ENCODE measurements around the gene GABRG3.

Gene GABRG3

DNA sequence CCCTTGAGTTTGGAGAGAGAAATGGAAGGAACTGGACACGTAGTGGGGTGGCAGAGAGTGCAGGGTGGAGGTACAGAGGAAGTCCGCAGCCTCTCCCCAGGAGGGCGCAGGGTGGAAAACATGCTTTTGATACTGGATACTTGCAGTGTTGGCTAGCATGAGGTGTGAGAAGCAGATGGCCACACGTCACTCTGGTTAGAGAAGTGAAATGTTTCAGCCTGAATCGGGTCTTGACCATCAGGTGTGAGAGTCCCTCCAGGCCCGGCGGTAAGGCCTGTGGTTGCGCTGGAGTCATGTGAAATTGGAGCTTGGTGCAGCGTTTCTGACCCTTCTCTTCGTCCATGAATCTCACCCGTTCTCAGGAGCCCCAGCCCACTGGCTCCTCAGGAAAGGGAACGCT lies 93.1 kb downstream of the GABRG3 start:
- Histone ChIP-seq H3K27ac (no peak overlapping the region), H3K36me3 (replicated peaks) (no peaks in the 10 kb centered on the region), H3K27me3 (replicated peaks) (no peaks in the 10 kb centered on the region), H3K4me3 (ENCODE audit: low read depth, low read length) (no peak overlapping the region)
- in situ Hi-C loops (cut with HindIII; ENCODE audit: low pct_ligation_motif_present, low sequenced_read_pairs) = no loop called here
- DNase-seq = no peak
- TF ChIP-seq, protein P1, sequence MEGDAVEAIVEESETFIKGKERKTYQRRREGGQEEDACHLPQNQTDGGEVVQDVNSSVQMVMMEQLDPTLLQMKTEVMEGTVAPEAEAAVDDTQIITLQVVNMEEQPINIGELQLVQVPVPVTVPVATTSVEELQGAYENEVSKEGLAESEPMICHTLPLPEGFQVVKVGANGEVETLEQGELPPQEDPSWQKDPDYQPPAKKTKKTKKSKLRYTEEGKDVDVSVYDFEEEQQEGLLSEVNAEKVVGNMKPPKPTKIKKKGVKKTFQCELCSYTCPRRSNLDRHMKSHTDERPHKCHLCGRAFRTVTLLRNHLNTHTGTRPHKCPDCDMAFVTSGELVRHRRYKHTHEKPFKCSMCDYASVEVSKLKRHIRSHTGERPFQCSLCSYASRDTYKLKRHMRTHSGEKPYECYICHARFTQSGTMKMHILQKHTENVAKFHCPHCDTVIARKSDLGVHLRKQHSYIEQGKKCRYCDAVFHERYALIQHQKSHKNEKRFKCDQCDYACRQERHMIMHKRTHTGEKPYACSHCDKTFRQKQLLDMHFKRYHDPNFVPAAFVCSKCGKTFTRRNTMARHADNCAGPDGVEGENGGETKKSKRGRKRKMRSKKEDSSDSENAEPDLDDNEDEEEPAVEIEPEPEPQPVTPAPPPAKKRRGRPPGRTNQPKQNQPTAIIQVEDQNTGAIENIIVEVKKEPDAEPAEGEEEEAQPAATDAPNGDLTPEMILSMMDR (IDR thresholded peaks at IDR 0.05; ENCODE audit: low read depth, low read length, missing control alignments) = no peak

DNA sequence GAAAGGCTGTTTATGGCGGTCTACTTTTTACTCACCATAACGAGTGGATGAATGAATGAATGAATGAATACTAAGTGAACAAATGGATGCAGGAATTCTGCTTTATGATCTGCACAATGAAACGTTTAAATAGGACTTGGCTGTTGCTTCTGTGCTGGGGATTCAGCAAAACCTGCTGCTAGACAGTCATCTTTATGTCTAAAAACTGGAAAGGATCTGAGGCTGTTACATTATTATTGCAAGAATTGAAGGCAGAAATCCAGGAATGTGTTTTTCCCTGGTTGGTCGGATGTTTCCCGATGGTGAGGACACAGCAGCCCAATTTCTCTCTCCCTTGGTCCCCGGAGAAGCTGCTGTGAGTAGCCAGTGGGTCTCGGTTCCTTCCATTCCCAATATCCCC lies 94.2 kb downstream of the GABRG3 start:
- H3K36me3 ChIP-seq (replicated peaks) = no peaks in the 10 kb centered on the region
- TF ChIP-seq, protein P1 (IDR thresholded peaks at IDR 0.05; ENCODE audit: low read depth, low read length, missing control alignments) = no peak
- no peak overlapping the region for H3K4me3 ChIP-seq (ENCODE audit: low read depth, low read length)
- no peaks in the 10 kb centered on the region for H3K27me3 ChIP-seq (replicated peaks)
- no peak for DNase-seq
- in situ Hi-C loops (cut with HindIII; ENCODE audit: low pct_ligation_motif_present, low sequenced_read_pairs) = no loop called here
- no peak overlapping the region for H3K27ac ChIP-seq

DNA sequence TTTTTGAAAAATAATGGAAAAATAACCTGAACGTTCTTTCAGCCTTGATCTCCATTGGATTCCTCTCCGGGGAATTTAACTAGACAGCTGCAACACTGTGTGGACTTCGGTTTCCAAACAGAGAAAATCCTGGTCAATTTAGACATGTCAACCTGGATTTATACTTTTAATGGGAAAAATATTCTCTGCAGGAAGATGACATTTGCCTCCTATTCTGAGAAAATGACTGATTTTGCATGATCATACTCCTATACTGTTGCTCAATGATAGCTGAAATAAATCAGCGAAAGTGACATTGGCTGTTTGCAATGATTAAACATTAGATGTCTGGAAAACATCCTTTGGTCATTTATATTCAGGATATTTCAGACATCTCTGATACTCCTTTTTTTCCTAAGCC lies 94.8 kb downstream of the GABRG3 start:
- Histone ChIP-seq H3K36me3 (replicated peaks) (no peaks in the 10 kb centered on the region), H3K27ac (no peak overlapping the region), H3K4me3 (ENCODE audit: low read depth, low read length) (no peak overlapping the region), H3K27me3 (replicated peaks) (no peaks in the 10 kb centered on the region)
- no peak for DNase-seq
- in situ Hi-C loops (cut with HindIII; ENCODE audit: low pct_ligation_motif_present, low sequenced_read_pairs) = no loop called here
- TF ChIP-seq, protein P1 (IDR thresholded peaks at IDR 0.05; ENCODE audit: low read depth, low read length, missing control alignments) = no peak

DNA sequence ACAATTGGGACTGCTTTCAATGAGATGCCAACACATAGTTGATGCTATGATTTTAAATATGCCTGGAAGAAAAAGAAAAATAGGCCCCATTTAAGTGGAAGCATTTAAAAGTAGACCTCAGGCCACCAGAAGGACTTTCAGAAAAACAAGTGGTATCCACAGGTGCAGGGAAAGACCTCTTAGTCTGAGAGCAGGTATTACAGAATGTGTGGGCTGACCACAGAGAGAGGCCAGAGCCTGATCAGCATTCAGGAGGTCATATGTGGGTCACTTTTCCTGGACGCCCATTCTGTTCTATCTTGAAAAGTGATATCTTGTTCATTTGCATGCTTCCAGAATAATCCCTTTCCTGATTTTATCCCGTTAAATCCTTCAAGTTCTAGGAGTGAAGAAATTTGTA lies 95.5 kb downstream of the GABRG3 start:
- in situ Hi-C loops (cut with HindIII; ENCODE audit: low pct_ligation_motif_present, low sequenced_read_pairs) = no loop called here
- no peak overlapping the region for H3K27ac ChIP-seq
- TF ChIP-seq, protein P1 (IDR thresholded peaks at IDR 0.05; ENCODE audit: low read depth, low read length, missing control alignments) = no peak

DNA sequence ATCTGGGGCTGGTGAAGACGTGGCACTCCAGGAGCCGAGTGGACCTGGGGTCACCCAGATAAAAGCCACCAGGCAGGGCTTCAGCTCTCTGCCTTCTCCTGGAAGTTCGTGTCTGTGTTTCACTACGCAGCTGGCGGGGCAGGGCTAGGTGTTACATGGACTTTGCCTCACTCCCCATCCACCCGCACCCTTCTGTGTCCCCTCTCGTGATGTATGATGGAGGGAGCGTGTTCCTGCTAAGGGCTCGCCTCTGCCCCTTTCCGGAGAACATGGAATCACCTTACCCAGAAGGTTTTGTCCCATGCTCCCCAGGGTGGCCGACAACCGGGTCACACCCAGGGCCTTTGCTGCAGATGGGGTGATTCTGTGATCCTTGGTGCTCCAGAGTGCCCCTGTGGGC lies 96.2 kb downstream of the GABRG3 start:
- in situ Hi-C loops (cut with HindIII; ENCODE audit: low pct_ligation_motif_present, low sequenced_read_pairs) = no loop called here
- TF ChIP-seq, protein P1 (IDR thresholded peaks at IDR 0.05; ENCODE audit: low read depth, low read length, missing control alignments) = no peak
- Histone ChIP-seq H3K27me3 (replicated peaks) (no peaks in the 10 kb centered on the region), H3K4me3 (ENCODE audit: low read depth, low read length) (no peak overlapping the region), H3K27ac (no peak overlapping the region), H3K36me3 (replicated peaks) (no peaks in the 10 kb centered on the region)
- DNase-seq = no peak

More for the DNA sequence above, 95.5 kb downstream of the GABRG3 start:
- Histone ChIP-seq H3K27me3 (replicated peaks) (no peaks in the 10 kb centered on the region), H3K4me3 (ENCODE audit: low read depth, low read length) (no peak overlapping the region), H3K36me3 (replicated peaks) (no peaks in the 10 kb centered on the region)
- DNase-seq = no peak

DNA sequence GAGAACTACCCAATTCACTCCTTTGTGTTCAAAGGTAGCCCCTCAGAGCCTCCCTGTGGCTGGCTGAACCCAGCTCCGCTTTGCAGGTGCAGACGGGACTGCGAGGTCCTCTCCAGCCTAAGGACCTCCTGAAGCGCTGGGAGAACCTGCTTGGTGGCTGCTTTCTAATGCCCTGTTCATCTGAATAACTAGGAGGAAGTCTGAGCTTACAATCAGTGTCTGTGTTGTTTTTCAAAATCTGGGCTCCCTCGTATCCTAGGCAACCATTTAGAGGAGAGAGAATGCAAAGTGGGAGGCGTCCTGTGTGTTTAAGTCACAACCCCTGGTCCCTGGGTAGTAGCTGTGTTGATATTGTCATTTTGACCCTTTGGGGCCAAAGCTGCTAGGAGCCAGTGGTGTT lies 99.9 kb downstream of the GABRG3 start:
- TF ChIP-seq, protein P1 (IDR thresholded peaks at IDR 0.05; ENCODE audit: low read depth, low read length, missing control alignments) = no peak
- H3K4me3 ChIP-seq (ENCODE audit: low read depth, low read length) = no peak overlapping the region

More for the DNA sequence above, 99.9 kb downstream of the GABRG3 start:
- H3K27ac ChIP-seq = no peak overlapping the region
- H3K27me3 ChIP-seq (replicated peaks) = no peaks in the 10 kb centered on the region
- in situ Hi-C loops (cut with HindIII; ENCODE audit: low pct_ligation_motif_present, low sequenced_read_pairs) = no loop called here
- DNase-seq = no peak
- H3K36me3 ChIP-seq (replicated peaks) = no peaks in the 10 kb centered on the region
